NCI-H1694 treated with DMSO at 0.1 percent for 48 hours (cell line): ENCODE measurements around the gene ETFB.

Experiments used
- DNase-seq: peaks from one replicate; lab custom pipeline; 2025; lab: John Stamatoyannopoulos, UW

The ETFB gene

GRCh38 chr19:51351266-51351990 is 14.8 kb downstream of the ETFB start:
- no peak for DNase-seq

DNA sequence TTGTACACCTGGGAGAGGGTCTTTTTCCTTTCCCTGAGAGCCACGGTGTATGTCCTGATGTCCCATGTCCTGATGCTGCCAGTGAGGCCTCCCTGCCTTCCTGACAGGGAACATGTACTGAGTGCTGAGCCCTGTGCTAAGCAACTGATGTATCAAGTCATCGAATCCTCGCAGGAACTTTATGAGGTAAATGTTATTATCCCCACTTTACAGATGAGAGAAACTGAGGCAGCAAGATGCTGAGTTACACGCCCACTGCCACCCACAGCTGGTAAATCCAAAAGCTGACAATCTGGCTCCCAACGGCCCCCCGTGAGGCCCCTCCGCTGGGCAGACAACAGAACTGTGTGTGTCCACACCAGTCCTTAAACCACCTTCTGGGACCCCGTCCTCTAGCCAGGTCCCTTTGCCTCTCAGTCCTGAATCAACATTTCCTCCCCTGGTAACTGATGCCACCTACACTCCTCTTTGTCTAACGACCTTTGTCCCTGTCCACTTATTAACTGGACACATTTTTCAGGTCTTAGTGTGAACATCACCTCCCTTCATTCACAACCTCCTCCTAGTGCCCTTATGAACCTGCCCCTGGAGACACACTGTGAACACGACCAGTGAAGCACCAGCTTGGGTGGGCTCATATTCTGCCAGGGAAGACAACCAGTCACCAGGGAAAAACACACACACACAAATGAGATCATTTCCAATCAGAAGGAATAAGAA is 18.8 kb downstream of the ETFB start:
- DNase-seq = no peak

DNA sequence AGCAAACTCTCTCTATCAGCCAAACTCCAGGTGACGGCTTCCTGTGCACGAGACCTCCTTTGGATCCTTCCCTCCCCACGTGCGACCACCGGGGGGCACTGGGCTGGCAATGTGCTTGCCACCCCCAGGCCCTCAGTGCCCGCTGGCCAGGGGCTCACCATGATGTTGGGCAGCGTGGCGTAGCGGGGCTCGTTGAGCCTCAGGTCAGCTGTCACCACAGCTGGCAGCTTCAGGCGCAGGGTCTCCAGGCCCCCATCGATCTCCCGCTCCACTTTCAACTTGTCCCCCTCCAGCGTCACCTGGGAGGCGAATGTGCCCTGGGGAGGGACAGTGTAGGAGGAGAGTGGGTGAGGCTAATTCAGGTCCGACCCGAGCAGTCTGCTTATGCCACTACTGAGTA is 19.4 kb downstream of the ETFB start:
- no peak for DNase-seq

DNA sequence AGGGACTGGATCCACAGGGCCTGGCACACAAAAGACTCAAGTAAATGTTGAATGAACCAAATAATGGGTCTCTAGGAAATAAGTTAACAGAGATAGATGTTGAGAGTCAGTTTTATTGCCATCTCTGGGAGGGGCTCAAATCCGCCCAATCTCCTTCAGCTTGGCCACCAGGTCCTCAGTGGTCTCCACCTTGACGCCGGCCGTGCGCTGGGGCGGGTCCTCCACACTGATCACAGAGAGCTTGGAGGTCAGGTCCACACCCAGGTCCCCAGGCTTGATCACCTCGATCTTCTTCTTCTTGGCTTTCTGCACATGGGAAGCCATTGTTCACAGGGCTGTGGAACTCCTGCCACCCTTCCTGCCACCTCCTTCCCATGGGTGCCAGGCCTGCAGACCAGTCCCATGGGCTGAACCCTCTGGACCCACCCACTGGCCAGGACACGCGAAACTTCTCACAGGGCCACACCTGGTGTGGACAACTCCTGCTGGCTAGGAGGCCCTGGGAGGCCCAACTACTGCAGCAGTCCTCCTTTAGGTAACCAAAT is 21.0 kb downstream of the ETFB start:
- no peak for DNase-seq

GRCh38 chr19:51342631-51343569 is 23.3 kb downstream of the ETFB start:
- DNase-seq = no peak

DNA sequence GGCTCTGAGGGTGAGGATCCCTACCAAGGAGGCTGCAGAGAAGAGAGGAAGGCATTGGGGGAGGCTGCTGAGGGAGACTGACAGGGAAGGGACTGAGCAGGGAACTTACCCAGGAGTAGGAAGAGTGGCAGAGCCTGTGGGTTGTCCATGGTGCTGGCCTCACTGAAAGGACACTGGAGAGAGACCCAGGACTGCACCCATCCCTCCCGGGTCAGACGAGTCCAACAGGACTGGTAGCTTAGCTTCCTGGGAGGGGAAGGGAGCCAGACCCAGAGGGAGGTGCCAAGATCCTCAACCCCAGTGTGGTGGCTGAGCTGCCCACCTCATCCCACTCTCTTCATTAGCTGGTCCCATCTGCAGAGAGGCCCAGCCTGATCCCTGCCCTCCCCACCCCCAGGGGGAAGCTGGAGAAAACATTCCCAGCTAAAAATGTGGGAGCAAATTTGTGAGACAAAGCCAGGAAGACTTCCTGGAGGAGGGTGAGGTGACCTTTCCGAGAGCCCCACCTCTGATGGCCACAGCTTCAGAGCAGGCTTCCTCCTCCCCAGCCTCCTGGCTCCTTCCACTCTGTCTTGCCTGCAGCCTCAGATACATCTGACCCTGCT is 24.1 kb downstream of the ETFB start, which contains the start of gene VSIG10L:
VSIG10L (minus strand) TSS at position 164 of the 605 bp plus-strand sequence; CDS start at position 149, 15 bp downstream.
- DNase-seq = no peak

DNA sequence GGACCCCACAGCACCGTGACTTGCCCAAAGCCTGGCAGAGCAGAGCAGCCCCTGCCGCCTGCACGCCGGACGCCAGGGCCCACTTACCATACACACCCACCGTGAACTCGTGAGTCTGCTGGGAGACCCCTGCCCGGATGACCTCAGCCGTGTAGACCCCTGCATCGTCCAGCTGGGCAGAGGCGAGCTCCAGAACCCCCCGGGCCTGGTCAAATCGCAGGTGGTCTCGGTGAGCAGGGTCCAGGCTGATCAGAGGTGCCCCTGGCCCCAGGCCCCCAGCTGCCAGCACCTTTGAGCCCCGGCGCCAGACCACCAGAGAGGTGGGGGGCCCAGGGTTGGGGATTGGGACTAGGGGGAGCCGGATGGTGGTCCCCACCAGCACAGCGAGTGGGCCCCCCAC is 25.1 kb downstream of the ETFB start:
- no peak for DNase-seq

GRCh38 chr19:51339687-51340656 is 26.2 kb downstream of the ETFB start:
- DNase-seq = no peak

- DNase-seq = no peak
Measured at GRCh38 chr19:51339313-51339686, 26.9 kb downstream of the ETFB start.

DNA sequence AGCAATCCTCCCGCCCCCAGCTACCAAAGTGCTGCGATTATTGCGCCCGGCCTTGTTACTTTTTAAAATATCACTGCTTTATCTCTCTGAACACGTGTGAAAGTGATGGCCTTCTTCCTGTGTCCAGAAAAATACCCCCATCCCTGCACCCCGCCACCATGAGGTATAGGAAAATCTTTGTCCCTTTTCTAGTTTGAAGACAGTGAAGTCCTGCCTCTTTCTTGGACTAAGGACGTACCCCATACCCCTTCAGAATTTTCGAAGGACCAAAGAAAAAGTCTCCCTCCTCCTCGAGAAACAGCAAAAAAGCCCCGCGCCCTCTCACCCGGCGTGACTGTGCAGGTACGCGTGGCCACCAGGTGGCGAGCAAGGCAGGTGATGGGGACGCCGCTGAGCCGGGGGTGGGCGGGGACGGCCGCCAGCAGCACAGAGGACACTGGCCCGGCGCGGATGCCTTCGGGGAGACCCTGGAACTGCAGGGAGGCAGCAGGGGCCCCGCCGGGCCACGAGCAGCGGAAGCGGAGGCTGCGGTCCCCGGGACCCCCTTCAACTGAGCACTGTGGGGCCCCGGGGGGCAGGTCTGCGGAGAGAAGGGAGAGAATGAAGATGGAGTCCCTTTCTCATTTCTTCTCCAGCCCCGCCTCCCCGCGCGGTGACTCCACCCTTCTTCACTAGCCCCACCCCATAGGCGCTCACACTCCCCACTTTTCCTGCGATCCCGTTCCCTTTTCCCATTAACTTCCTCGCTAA is 27.4 kb downstream of the ETFB start:
- no peak for DNase-seq

GRCh38 chr19:51337861-51338562 is 28.2 kb downstream of the ETFB start:
- no peak for DNase-seq

DNA sequence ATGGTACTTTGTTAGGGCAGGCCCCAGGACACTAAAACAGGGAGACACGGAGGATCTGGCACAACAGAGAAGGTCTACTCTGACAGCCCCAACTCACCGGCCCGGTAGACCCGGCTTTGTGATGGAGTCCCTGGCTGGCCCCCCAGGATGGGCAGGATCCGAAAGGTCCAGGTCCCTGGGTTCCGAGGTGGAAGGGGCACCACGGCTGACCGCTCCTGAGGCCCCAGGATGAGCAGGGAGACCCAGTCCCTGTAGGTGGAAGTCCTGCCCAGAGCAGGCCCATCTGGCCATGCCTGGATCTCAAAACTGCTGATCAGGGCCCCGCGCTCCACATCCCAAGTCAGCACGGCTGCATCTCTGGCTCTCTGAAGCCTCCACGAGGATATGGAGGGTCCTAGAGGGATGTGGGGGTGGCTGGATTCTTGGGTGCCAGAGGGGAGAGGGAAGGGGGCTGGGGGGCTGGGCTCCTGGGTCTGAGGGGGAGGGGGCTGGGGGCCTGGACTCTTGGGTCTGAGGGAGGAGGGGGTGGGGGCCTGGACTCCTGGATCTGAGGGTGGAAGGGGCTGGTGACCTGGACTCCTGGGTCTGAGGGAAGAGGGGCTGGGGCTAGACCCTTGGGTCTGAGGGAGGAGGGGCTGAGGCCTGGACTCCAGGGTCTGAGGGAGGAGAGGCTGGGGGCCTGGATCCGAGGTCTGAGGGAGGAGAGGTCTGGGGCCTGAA is 28.9 kb downstream of the ETFB start:
- no peak for DNase-seq

DNA sequence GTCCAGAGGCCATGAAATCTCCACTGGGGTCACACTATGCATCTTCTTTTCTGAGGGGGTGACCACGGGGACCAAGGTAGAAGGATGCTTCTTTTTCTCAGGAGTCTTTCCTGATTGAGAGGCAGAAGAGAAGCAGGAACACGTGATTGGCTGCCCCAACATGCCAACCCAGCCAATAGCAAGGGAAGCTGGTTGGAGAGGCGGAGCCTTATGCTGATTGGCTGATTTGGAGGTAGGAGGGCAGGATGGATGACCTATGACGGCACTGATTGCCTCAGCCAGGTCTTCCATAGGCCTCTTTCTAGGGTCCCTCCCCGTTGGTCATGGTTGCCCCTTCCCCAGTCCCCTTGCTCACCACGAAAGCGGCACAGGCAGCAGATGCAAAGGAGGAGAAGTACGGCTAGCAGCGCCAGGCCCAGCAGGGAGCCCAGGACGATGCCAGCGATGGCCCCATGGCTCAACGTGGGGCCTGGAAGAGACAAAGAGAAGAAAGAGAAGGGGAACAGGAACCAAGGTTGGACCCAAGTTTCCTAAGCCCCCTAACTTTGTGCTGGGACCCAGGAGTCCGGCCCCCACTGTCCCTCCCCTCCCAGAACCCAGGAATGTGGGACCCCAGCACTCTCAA is 32.2 kb downstream of the ETFB start:
- no peak for DNase-seq

- no peak for DNase-seq
Measured at GRCh38 chr19:51331716-51332115, 34.5 kb downstream of the ETFB start.

DNA sequence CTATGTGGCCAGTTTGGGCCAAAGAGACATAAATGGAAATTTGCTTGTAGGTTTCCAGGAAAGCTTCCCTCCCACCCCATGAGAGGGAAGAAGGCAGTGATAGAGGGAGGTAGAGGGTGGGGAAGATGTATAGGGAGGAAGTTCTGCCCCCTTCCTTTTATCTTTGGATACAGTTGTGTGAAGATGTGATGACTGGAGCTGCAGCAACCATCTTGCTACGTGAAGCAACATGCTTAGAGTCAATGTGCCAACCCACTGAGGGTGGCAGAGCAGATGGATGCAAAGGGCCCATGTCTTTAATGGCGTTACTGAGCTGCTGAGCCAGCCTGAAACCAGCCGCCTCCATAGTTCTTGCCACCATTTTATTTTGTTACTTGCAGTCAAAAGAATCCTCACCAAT is 35.0 kb downstream of the ETFB start:
- DNase-seq = no peak

DNA sequence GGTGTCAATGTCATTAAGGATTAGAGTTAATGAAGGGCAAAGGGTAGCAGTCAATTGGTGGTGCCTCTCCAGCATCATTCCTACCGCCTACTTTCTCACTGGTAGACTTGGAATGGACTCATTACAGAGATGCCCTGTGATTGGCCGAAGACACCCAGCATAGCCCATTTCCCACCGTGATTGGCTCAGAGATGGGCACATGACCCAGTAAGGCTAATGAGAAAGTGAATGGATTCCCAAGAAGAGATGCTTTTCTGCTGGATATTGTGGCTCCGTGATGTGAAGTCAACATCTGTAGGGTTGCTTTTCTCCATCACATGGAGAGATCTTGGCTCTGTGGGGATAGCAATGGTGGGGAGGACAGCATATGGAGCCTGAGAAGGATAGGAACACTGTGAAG is 35.8 kb downstream of the ETFB start:
- DNase-seq = no peak

DNA sequence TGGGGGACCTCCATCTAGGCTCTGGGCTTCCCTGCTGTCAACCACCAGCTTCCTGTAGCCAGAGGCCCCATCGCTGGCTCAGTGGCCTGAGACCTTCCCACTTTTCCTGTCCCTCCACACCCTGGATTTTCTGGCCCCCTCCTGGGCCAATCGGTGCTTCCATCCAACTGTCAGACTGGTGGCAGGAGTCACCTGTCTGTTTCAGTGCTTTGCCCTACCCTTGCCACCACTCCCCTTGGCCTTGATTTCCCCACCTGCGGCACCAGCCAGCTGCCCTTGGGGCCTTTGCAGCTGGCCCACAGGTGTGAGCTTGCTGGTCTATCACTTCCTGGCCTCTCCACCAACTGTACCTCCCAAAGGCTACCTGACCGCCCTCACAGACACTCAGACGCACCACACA is 36.8 kb downstream of the ETFB start:
- no peak for DNase-seq
